HepG2 (cell line): ENCODE measurements around the gene KIF1B. TPM values are rescaled to one million over a fixed set of nuclear protein-coding genes. Genes with fewer than 3 reads are reported as not detected.

ENCODE experiments used
- ARHGAP35 ChIP-seq: sonication (generic); formaldehyde crosslinking; IDR thresholded peaks from 2 replicates; pipeline ENCODE4 v1.9.0; 2022; ENCODE audit warnings: mild to moderate bottlenecking, inconsistent platforms, moderate library complexity, missing genetic modification reagents, borderline replicate concordance
- DNMT1 ChIP-seq: sonication (generic); formaldehyde crosslinking; IDR thresholded peaks from 2 replicates; pipeline ENCODE4 v1.5.1; 2020; ENCODE audit warnings: mild to moderate bottlenecking, missing genetic modification reagents
- GABPA ChIP-seq, 2 experiments: IDR thresholded peaks; 2 replicates each; pipeline ENCODE4 v1.6.1; 2011 to 2016; ENCODE audit warnings: low read depth in 2 of 2, low read length in 1 of 2, missing biosample characterization in 1 of 2, missing genetic modification characterization in 1 of 2
- HNRNPH1 ChIP-seq: fragments of 200-400 bp; formaldehyde crosslinking; optimal IDR thresholded peaks from 2 replicates; pipeline ENCODE3; 2017; ENCODE audit warnings: mild to moderate bottlenecking, low read depth, low read length
- IRF2 ChIP-seq: IDR thresholded peaks from 2 replicates; pipeline ENCODE4 v1.6.1; 2018; ENCODE audit warnings: missing genetic modification reagents, missing compliant biosample characterization
- POLR2G ChIP-seq: fragments of 200-400 bp; formaldehyde crosslinking; IDR thresholded peaks from 2 replicates; pipeline ENCODE4 v1.6.1; 2018; ENCODE audit warnings: mild to moderate bottlenecking, low read depth, low read length, moderate library complexity
- ZNF124 ChIP-seq: sonication (generic); formaldehyde crosslinking; IDR thresholded peaks from 2 replicates; pipeline ENCODE4 v1.4.0; 2020; ENCODE audit warnings: missing genetic modification reagents
- ZNF383 ChIP-seq: sonication (generic); formaldehyde crosslinking; IDR thresholded peaks from 2 replicates; pipeline ENCODE4 v1.4.0; 2020; ENCODE audit warnings: missing genetic modification reagents, mild to moderate bottlenecking, borderline replicate concordance
- ZNF460 ChIP-seq: sonication (generic); formaldehyde crosslinking; IDR thresholded peaks from 2 replicates; pipeline ENCODE4 v1.5.1; 2020; ENCODE audit warnings: missing genetic modification reagents, mild to moderate bottlenecking, borderline replicate concordance
- ZNF550 ChIP-seq: sonication (generic); formaldehyde crosslinking; IDR thresholded peaks from 2 replicates; pipeline ENCODE4 v1.4.0; 2020; ENCODE audit warnings: mild to moderate bottlenecking, missing genetic modification reagents, borderline replicate concordance
- polyA plus RNA-seq, 8 experiments: library from polyadenylated mRNA; depleted of rRNA in 3 of 8; stranded (reverse) in 7 of 8; unstranded in 1 of 8; fragments of >200 nt; fragmentation: Illumina TruSeq in 4 of 8; extraction: Trizol in 4 of 8; gene quantifications; 2 replicates each; pipeline versions ENCODE4 v1.2.1 to v1.2.3, GENCODE V29; 2011 to 2016; ENCODE audit warnings: low read depth in 4 of 8, missing spikeins in 1 of 8, mixed read lengths in 1 of 8; ENCODE audit not compliant: insufficient read depth in 1 of 8
- total RNA-seq, 5 experiments: library from RNA; depleted of rRNA; stranded (reverse); fragments of >200 nt; fragmentation: Illumina TruSeq; extraction: Trizol; gene quantifications; 2 replicates each; pipeline ENCODE4 v1.2.3, GENCODE V29; 2016; ENCODE audit warnings: low read depth in 1 of 5
- TF ChIP-seq, protein P1 (sequence below): sonication (generic); formaldehyde crosslinking; IDR thresholded peaks from 2 replicates; pipeline ENCODE4 v1.5.1; 2020; ENCODE audit warnings: mild to moderate bottlenecking, missing genetic modification reagents, borderline replicate concordance
- TF ChIP-seq, protein P2 (sequence below): sonication (generic); formaldehyde crosslinking; IDR thresholded peaks from 2 replicates; pipeline ENCODE4 v1.8.1; 2022; ENCODE audit warnings: low read depth, mild to moderate bottlenecking, missing genetic modification reagents
- TF ChIP-seq, protein P3 (sequence below): sonication (generic); formaldehyde crosslinking; IDR thresholded peaks from 2 replicates; pipeline ENCODE4 v1.5.1; 2020; ENCODE audit warnings: missing genetic modification reagents, mild to moderate bottlenecking, borderline replicate concordance
- TF ChIP-seq, protein P4 (sequence below): sonication (generic); formaldehyde crosslinking; IDR thresholded peaks from 2 replicates; pipeline ENCODE4 v1.8.1; 2022; ENCODE audit warnings: mild to moderate bottlenecking, missing genetic modification reagents

The KIF1B gene
- total and polyA plus RNA-seq, 2 of the 13 experiments (the other 11 are each of a cell fraction or from before 2014, with no cell fraction given) = 26.7 to 32.5 TPM

DNA sequence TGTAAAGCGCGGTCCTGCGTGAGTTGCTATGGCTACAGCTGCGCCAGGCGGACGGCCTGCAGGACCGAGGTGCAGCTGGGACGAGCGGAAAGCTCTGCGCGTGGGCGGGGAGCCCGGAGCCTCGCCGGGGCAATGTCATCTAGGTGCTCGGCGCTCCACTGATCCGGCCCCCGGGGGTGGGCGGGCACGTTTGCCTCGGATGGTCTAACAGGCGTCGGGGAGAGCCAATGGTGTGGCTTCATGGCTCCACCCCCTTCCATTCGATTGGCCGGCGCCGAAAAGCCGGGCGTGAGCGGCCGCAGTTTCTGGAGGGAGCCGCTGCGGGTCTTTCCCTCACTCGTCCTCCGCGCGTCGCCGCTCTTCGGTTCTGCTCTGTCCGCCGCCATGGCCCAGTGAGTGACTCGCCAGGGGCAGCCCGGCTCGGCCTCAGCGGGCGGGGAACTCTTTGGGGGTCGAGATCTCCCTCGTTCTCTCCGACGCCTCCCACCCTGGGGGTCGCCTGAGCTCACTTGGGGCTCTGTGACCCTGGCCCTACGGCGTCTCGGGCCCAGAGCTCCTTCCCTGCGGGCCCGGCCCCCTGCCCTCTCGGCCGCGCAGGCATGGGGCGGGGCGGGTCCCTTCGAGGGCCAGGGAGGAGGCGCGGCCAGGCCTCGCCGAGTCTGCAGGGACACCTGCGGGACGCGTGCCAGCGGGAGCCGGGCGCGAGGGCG lies 188.5 kb downstream of the KIF1B start, which contains the start of gene PGD (continued):
- TF ChIP-seq, protein P1, sequence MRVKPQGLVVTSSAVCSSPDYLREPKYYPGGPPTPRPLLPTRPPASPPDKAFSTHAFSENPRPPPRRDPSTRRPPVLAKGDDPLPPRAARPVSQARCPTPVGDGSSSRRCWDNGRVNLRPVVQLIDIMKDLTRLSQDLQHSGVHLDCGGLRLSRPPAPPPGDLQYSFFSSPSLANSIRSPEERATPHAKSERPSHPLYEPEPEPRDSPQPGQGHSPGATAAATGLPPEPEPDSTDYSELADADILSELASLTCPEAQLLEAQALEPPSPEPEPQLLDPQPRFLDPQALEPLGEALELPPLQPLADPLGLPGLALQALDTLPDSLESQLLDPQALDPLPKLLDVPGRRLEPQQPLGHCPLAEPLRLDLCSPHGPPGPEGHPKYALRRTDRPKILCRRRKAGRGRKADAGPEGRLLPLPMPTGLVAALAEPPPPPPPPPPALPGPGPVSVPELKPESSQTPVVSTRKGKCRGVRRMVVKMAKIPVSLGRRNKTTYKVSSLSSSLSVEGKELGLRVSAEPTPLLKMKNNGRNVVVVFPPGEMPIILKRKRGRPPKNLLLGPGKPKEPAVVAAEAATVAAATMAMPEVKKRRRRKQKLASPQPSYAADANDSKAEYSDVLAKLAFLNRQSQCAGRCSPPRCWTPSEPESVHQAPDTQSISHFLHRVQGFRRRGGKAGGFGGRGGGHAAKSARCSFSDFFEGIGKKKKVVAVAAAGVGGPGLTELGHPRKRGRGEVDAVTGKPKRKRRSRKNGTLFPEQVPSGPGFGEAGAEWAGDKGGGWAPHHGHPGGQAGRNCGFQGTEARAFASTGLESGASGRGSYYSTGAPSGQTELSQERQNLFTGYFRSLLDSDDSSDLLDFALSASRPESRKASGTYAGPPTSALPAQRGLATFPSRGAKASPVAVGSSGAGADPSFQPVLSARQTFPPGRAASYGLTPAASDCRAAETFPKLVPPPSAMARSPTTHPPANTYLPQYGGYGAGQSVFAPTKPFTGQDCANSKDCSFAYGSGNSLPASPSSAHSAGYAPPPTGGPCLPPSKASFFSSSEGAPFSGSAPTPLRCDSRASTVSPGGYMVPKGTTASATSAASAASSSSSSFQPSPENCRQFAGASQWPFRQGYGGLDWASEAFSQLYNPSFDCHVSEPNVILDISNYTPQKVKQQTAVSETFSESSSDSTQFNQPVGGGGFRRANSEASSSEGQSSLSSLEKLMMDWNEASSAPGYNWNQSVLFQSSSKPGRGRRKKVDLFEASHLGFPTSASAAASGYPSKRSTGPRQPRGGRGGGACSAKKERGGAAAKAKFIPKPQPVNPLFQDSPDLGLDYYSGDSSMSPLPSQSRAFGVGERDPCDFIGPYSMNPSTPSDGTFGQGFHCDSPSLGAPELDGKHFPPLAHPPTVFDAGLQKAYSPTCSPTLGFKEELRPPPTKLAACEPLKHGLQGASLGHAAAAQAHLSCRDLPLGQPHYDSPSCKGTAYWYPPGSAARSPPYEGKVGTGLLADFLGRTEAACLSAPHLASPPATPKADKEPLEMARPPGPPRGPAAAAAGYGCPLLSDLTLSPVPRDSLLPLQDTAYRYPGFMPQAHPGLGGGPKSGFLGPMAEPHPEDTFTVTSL (CRISPR knock-in tag) = no peak
- TF ChIP-seq ZNF460 (CRISPR knock-in tag) = no peak
- no peak; the same call in none of the 2 replicates for TF ChIP-seq ZNF124 (CRISPR knock-in tag)
- TF ChIP-seq, protein P2, sequence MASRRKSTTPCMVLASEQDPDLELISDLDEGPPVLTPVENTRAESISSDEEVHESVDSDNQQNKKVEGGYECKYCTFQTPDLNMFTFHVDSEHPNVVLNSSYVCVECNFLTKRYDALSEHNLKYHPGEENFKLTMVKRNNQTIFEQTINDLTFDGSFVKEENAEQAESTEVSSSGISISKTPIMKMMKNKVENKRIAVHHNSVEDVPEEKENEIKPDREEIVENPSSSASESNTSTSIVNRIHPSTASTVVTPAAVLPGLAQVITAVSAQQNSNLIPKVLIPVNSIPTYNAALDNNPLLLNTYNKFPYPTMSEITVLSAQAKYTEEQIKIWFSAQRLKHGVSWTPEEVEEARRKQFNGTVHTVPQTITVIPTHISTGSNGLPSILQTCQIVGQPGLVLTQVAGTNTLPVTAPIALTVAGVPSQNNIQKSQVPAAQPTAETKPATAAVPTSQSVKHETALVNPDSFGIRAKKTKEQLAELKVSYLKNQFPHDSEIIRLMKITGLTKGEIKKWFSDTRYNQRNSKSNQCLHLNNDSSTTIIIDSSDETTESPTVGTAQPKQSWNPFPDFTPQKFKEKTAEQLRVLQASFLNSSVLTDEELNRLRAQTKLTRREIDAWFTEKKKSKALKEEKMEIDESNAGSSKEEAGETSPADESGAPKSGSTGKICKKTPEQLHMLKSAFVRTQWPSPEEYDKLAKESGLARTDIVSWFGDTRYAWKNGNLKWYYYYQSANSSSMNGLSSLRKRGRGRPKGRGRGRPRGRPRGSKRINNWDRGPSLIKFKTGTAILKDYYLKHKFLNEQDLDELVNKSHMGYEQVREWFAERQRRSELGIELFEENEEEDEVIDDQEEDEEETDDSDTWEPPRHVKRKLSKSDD = no peak; the same call in 1 of the 2 replicates
- TF ChIP-seq, protein P3, sequence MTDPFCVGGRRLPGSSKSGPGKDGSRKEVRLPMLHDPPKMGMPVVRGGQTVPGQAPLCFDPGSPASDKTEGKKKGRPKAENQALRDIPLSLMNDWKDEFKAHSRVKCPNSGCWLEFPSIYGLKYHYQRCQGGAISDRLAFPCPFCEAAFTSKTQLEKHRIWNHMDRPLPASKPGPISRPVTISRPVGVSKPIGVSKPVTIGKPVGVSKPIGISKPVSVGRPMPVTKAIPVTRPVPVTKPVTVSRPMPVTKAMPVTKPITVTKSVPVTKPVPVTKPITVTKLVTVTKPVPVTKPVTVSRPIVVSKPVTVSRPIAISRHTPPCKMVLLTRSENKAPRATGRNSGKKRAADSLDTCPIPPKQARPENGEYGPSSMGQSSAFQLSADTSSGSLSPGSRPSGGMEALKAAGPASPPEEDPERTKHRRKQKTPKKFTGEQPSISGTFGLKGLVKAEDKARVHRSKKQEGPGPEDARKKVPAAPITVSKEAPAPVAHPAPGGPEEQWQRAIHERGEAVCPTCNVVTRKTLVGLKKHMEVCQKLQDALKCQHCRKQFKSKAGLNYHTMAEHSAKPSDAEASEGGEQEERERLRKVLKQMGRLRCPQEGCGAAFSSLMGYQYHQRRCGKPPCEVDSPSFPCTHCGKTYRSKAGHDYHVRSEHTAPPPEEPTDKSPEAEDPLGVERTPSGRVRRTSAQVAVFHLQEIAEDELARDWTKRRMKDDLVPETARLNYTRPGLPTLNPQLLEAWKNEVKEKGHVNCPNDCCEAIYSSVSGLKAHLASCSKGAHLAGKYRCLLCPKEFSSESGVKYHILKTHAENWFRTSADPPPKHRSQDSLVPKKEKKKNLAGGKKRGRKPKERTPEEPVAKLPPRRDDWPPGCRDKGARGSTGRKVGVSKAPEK (CRISPR knock-in tag) = no peak; the same call in 1 of the 2 replicates
- TF ChIP-seq ZNF550 (CRISPR knock-in tag) = no peak
- TF ChIP-seq ZNF383 (CRISPR knock-in tag) = peak; percentile 80; the same call in 1 of the 2 replicates
- peak; percentile 68; the same call in 1 of the 2 replicates for TF ChIP-seq ARHGAP35 (CRISPR knock-in tag)
- TF ChIP-seq IRF2 = peak; percentile 76
- TF ChIP-seq, protein P4, sequence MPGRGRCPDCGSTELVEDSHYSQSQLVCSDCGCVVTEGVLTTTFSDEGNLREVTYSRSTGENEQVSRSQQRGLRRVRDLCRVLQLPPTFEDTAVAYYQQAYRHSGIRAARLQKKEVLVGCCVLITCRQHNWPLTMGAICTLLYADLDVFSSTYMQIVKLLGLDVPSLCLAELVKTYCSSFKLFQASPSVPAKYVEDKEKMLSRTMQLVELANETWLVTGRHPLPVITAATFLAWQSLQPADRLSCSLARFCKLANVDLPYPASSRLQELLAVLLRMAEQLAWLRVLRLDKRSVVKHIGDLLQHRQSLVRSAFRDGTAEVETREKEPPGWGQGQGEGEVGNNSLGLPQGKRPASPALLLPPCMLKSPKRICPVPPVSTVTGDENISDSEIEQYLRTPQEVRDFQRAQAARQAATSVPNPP = 0 out of 2 replicates have a peak, but pooled peaks have one; percentile 89
- TF ChIP-seq GABPA (IDR thresholded peaks at IDR 0.05; ENCODE audit: low read depth, low read length) = no peak
- peak; percentile 42; the same call in 1 of the 2 replicates for TF ChIP-seq GABPA (CRISPR knock-in tag; IDR thresholded peaks at IDR 0.05; ENCODE audit: low read depth)
- peak; percentile 94 for TF ChIP-seq POLR2G
- TF ChIP-seq DNMT1 = no peak
- TF ChIP-seq HNRNPH1 = no peak
